ENCODE measurements around the gene SPTB.
A peak's percentile ranks its signal among the peaks of the same experiment; 100 is the strongest.
"Not testable (repeated sequence)": the region's sequence is repeated elsewhere in the genome, so short reads cannot be mapped to it uniquely, and the experiment has no call there.

The SPTB gene

GRCh38 chr14:64913477-64913876, 33.8 kb upstream of the SPTB start:
- in situ Hi-C loops (cut with MboI; ENCODE audit: low sequenced_read_pairs); H3K9me3 ChIP-seq; H3K27me3 ChIP-seq (ENCODE audit: low read depth); H3K4me3 ChIP-seq; DNase-seq (ENCODE audit: low spot score in 2 of 2); H3K36me3 ChIP-seq (replicated peaks): not testable (repeated sequence)
- H3K4me1 ChIP-seq: peaks cover 16% of the 10 kb centered on the region

- Histone ChIP-seq H3K36me3 (replicated peaks) (no peaks in the 10 kb centered on the region), H3K4me1 (peaks cover 8% of the 10 kb centered on the region), H3K9me3 (no peaks in the 10 kb centered on the region), H3K27me3 (ENCODE audit: low read depth) (no peaks in the 10 kb centered on the region), H3K4me3 (no peak overlapping the region)
- DNase-seq (ENCODE audit: low spot score in 2 of 2): no peak
- in situ Hi-C loops (cut with MboI; ENCODE audit: low sequenced_read_pairs): no loop called here
These were observed 32.6 kb upstream of the SPTB start for GRCh38 chr14:64912261-64912660.

- peak; percentile 32 to 41 for DNase-seq (ENCODE audit: low spot score in 2 of 2)
- Histone ChIP-seq H3K4me1 (peaks cover 8% of the 10 kb centered on the region), H3K4me3 (no peak overlapping the region), H3K9me3 (no peaks in the 10 kb centered on the region), H3K36me3 (replicated peaks) (no peaks in the 10 kb centered on the region), H3K27me3 (ENCODE audit: low read depth) (no peaks in the 10 kb centered on the region)
- in situ Hi-C loops (cut with MboI; ENCODE audit: low sequenced_read_pairs): no loop called here
These were observed 31.3 kb upstream of the SPTB start for GRCh38 chr14:64910847-64911495.

- Histone ChIP-seq H3K4me1 (0 out of 2 replicates have a peak, but pooled peaks cover 3% of the 10 kb centered on the region), H3K36me3 (replicated peaks) (no peaks in the 10 kb centered on the region), H3K27me3 (ENCODE audit: low read depth) (no peaks in the 10 kb centered on the region), H3K9me3 (no peaks in the 10 kb centered on the region), H3K4me3 (no peak overlapping the region)
- no peak for DNase-seq (ENCODE audit: low spot score in 2 of 2)
- in situ Hi-C loops (cut with MboI; ENCODE audit: low sequenced_read_pairs): no loop called here
These were observed 26.3 kb upstream of the SPTB start for GRCh38 chr14:64906022-64906421.

- Histone ChIP-seq H3K4me3 (no peak overlapping the region), H3K4me1 (no peaks in the 10 kb centered on the region), H3K9me3 (no peaks in the 10 kb centered on the region), H3K36me3 (replicated peaks) (no peaks in the 10 kb centered on the region), H3K27me3 (ENCODE audit: low read depth) (peaks cover 30% of the 10 kb centered on the region)
- in situ Hi-C loops (cut with MboI; ENCODE audit: low sequenced_read_pairs): loop anchor here (10.0 to 25.0 kb wide), 2 partner anchors 225 to 563 kb away; no protein-coding TSS in a partner anchor
- no peak for DNase-seq (ENCODE audit: low spot score in 2 of 2)
These were observed 20.3 kb upstream of the SPTB start for GRCh38 chr14:64899958-64900357.

- DNase-seq (ENCODE audit: low spot score in 2 of 2): peak; percentile 55 to 57
- in situ Hi-C loops (cut with MboI; ENCODE audit: low sequenced_read_pairs): loop anchor here (10.0 to 25.0 kb wide), 2 partner anchors 217 to 555 kb away; no protein-coding TSS in a partner anchor
- Histone ChIP-seq H3K9me3 (no peaks in the 10 kb centered on the region), H3K27me3 (ENCODE audit: low read depth) (peaks cover 24% of the 10 kb centered on the region), H3K36me3 (replicated peaks) (no peaks in the 10 kb centered on the region), H3K4me1 (no peaks in the 10 kb centered on the region), H3K4me3 (no peak overlapping the region)
These were observed 12.2 kb upstream of the SPTB start for GRCh38 chr14:64891839-64892375.

GRCh38 chr14:64891173-64891838, 11.6 kb upstream of the SPTB start:
- DNase-seq (ENCODE audit: low spot score in 2 of 2): no peak
- Histone ChIP-seq H3K9me3 (no peaks in the 10 kb centered on the region), H3K36me3 (replicated peaks) (no peaks in the 10 kb centered on the region), H3K27me3 (ENCODE audit: low read depth) (peaks cover 26% of the 10 kb centered on the region), H3K4me3 (no peak overlapping the region), H3K4me1 (no peaks in the 10 kb centered on the region)
- in situ Hi-C loops (cut with MboI; ENCODE audit: low sequenced_read_pairs): loop anchor here (10.0 to 25.0 kb wide), 2 partner anchors 217 to 554 kb away; no protein-coding TSS in a partner anchor

GRCh38 chr14:64889352-64889751, 9.6 kb upstream of the SPTB start:
- Histone ChIP-seq H3K4me3 (no peak overlapping the region), H3K27me3 (ENCODE audit: low read depth) (peaks cover 34% of the 10 kb centered on the region), H3K36me3 (replicated peaks) (no peaks in the 10 kb centered on the region), H3K4me1 (no peaks in the 10 kb centered on the region), H3K9me3 (no peaks in the 10 kb centered on the region)
- DNase-seq (ENCODE audit: low spot score in 2 of 2): no peak
- in situ Hi-C loops (cut with MboI; ENCODE audit: low sequenced_read_pairs): loop anchor here (5.0 to 25.0 kb wide), 2 partner anchors 67 to 552 kb away; no protein-coding TSS in a partner anchor

- no peaks in the 10 kb centered on the region for H3K9me3 ChIP-seq
These were observed 5.9 kb upstream of the SPTB start for GRCh38 chr14:64885559-64885958.

GRCh38 chr14:64880221-64881121, 764 bp upstream of the SPTB start:
- DNase-seq (ENCODE audit: low spot score in 2 of 2): peak; percentile 64 to 83
- peak overlapping the region; percentile 57 for H3K4me3 ChIP-seq
- H3K4me1 ChIP-seq: 0 out of 2 replicates have a peak, but pooled peaks cover 4% of the 10 kb centered on the region
- H3K36me3 ChIP-seq (replicated peaks): no peaks in the 10 kb centered on the region
- H3K27me3 ChIP-seq (ENCODE audit: low read depth): peaks cover 26% of the 10 kb centered on the region
- in situ Hi-C loops (cut with MboI; ENCODE audit: low sequenced_read_pairs): loop anchor here (25.0 kb wide), 1 partner anchor 543 kb away; no protein-coding TSS in a partner anchor
- H3K9me3 ChIP-seq: no peaks in the 10 kb centered on the region

More at GRCh38 chr14:64885559-64885958, 5.9 kb upstream of the SPTB start:
- Histone ChIP-seq H3K4me3 (no peak overlapping the region), H3K4me1 (0 out of 2 replicates have a peak, but pooled peaks cover 4% of the 10 kb centered on the region), H3K36me3 (replicated peaks) (no peaks in the 10 kb centered on the region), H3K27me3 (ENCODE audit: low read depth) (peaks cover 57% of the 10 kb centered on the region)
- in situ Hi-C loops (cut with MboI; ENCODE audit: low sequenced_read_pairs): loop anchor here (5.0 to 25.0 kb wide), 2 partner anchors 63 to 548 kb away; no protein-coding TSS in a partner anchor
- DNase-seq (ENCODE audit: low spot score in 2 of 2): no peak

GRCh38 chr14:64878837-64879634, 671 bp downstream of the SPTB start:
- peak overlapping the region; percentile 57 for H3K4me3 ChIP-seq
- H3K27me3 ChIP-seq (ENCODE audit: low read depth): peaks cover 20% of the 10 kb centered on the region
- no peaks in the 10 kb centered on the region for H3K9me3 ChIP-seq
- peaks cover 12% of the 10 kb centered on the region for H3K4me1 ChIP-seq
- in situ Hi-C loops (cut with MboI; ENCODE audit: low sequenced_read_pairs): loop anchor here (25.0 kb wide), 1 partner anchor 542 kb away; no protein-coding TSS in a partner anchor
- H3K36me3 ChIP-seq (replicated peaks): no peaks in the 10 kb centered on the region
- DNase-seq (ENCODE audit: low spot score in 2 of 2): peak in 1 of 2 experiments; percentile 7

- H3K27me3 ChIP-seq (ENCODE audit: low read depth): peaks cover 8% of the 10 kb centered on the region
- DNase-seq (ENCODE audit: low spot score in 2 of 2): no peak
- H3K36me3 ChIP-seq (replicated peaks): no peaks in the 10 kb centered on the region
- H3K9me3 ChIP-seq: no peaks in the 10 kb centered on the region
- in situ Hi-C loops (cut with MboI; ENCODE audit: low sequenced_read_pairs): loop anchor here (25.0 kb wide), 1 partner anchor 541 kb away; no protein-coding TSS in a partner anchor
- H3K4me3 ChIP-seq: no peak overlapping the region
- H3K4me1 ChIP-seq: peaks cover 12% of the 10 kb centered on the region
These were observed 1.9 kb downstream of the SPTB start for GRCh38 chr14:64877846-64878245.

Measured in HAP-1 (cell line).